ENCODE measurements around the gene FXR2. TPM values are rescaled to one million over a fixed set of nuclear protein-coding genes. Genes with fewer than 3 reads are reported as not detected.

FXR2 gene
- total and polyA plus RNA-seq, 2 donors (not counting 3 experiments of a cell fraction or from before 2014, with no cell fraction given), result 40.1 to 48.9 TPM

DNA sequence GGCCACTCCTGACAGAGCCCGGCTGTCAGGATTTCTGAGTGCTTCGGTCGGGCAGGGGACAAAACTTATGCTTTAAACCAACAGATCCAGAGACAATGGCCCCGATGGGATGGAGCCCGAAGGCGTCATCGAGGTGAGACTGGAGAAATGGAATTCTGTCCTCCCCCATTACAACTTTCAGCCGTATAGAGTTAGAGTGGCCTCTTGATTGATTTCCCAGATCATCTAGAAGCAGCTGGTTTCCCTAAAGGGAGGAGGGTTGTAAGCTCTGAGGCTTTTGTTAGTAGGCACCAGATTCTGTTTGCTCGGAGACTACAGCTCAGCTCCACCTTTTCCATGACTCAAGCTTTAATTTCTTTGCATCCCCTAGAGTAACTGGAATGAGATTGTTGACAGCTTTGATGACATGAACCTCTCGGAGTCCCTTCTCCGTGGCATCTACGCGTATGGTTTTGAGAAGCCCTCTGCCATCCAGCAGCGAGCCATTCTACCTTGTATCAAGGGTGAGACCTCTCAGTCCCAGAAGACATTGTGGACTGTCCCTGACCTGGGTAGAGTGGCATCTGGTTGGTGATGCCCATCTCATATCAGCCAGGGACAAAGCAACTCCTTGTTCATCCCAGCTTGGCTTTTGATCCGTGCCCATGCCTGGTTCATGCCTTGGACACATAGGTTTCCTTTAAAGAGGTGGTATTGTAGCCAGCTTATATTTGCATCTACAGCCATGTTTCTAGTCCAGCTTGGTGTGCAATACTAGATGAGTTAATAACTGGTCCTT is 40.3 kb downstream of the FXR2 start:
- H3K27ac ChIP-seq (ENCODE audit: insufficient read depth, low read depth, low read length), result no peak overlapping the region
- TF ChIP-seq GATA2 (IDR thresholded peaks at IDR 0.05; ENCODE audit: insufficient read depth, insufficient read length, low read depth, low read length) (no peak), FOS (IDR thresholded peaks at IDR 0.05; ENCODE audit: borderline replicate concordance, insufficient read depth, low read length) (no peak), POLR2A (IDR thresholded peaks at IDR 0.05; ENCODE audit: low read depth, low read length) (no peak), POLR2AphosphoS5 (IDR thresholded peaks at IDR 0.05; ENCODE audit: insufficient read depth, low read depth, low read length) (no peak), JUN (IDR thresholded peaks at IDR 0.05; ENCODE audit: borderline replicate concordance, insufficient read depth, insufficient read length, low read depth) (no peak)
- TF ChIP-seq, protein P1, sequence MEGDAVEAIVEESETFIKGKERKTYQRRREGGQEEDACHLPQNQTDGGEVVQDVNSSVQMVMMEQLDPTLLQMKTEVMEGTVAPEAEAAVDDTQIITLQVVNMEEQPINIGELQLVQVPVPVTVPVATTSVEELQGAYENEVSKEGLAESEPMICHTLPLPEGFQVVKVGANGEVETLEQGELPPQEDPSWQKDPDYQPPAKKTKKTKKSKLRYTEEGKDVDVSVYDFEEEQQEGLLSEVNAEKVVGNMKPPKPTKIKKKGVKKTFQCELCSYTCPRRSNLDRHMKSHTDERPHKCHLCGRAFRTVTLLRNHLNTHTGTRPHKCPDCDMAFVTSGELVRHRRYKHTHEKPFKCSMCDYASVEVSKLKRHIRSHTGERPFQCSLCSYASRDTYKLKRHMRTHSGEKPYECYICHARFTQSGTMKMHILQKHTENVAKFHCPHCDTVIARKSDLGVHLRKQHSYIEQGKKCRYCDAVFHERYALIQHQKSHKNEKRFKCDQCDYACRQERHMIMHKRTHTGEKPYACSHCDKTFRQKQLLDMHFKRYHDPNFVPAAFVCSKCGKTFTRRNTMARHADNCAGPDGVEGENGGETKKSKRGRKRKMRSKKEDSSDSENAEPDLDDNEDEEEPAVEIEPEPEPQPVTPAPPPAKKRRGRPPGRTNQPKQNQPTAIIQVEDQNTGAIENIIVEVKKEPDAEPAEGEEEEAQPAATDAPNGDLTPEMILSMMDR (IDR thresholded peaks at IDR 0.05; ENCODE audit: extremely low read depth in 1 of 2, insufficient read depth in 1 of 2, low read depth in 1 of 2, low read length in 2 of 2), result no peak
- H3K9me3 ChIP-seq (replicated peaks; ENCODE audit: control insufficient read depth, insufficient read depth, low read length), result no peaks in the 10 kb centered on the region
- no peak for DNase-seq (ENCODE audit: low read depth, low spot score)
- BruUV-seq (replicated peaks), result TSS peak; percentile 21
- POLR2A ChIA-PET, result interaction anchor here (0.5 to 2.1 kb wide), 9 partner anchors 9 to 543 kb away, joined by 3 to 9 read pairs (median 4); partner anchors contain the start of genes MPDU1, TMEM256, TP53 and WRAP53
- dilution Hi-C loops (cut with MboI; ENCODE audit: extremely low pct_ligation_motif_present, low sequenced_read_pairs), result no loop called here
- H3K9me1 ChIP-seq (replicated peaks; ENCODE audit: control insufficient read depth, extremely low read depth, insufficient read depth, low read length), result no peaks in the 10 kb centered on the region
- H3K4me2 ChIP-seq (ENCODE audit: insufficient read depth, low read length), result peak overlapping the region; percentile 92
- H3K79me2 ChIP-seq (ENCODE audit: control insufficient read depth, insufficient read depth, low read length), result peaks cover 50% of the 10 kb centered on the region
- intact Hi-C loops (cut with micrococcal nuclease), result loop anchor here (5.0 kb wide), 1 partner anchor 263 kb away; no protein-coding TSS in a partner anchor
- no peak overlapping the region for H2AFZ ChIP-seq (ENCODE audit: low read depth, low read length)
- peaks cover 56% of the 10 kb centered on the region for H3K4me1 ChIP-seq (ENCODE audit: control insufficient read depth, extremely low read depth, insufficient read depth, low read length)
- peak; percentile 52 for FAIRE-seq
- peak overlapping the region; percentile 98 for H3K9ac ChIP-seq (replicated peaks; ENCODE audit: extremely low read depth, insufficient read depth, low read length)
- H3K4me3 ChIP-seq (replicated peaks in 1 of 3; ENCODE audit: insufficient read depth in 1 of 3, low read depth in 1 of 3, low read length in 3 of 3), result peak overlapping the region; percentile 86 to 96 (median 87)
- peaks cover 9% of the 10 kb centered on the region for H4K20me1 ChIP-seq (replicated peaks; ENCODE audit: control insufficient read depth, extremely low read depth, insufficient read depth, low read length)
- CTCF ChIA-PET, result interaction anchor here (0.6 to 6.2 kb wide), 5 partner anchors 10 to 170 kb away, joined by 4 to 40 read pairs (median 6); partner anchors contain the start of genes MPDU1, SOX15, TMEM256 and TP53
- H3K36me3 ChIP-seq (ENCODE audit: control insufficient read depth in 2 of 2, extremely low read depth in 1 of 2, insufficient read depth in 2 of 2, low read length in 2 of 2), result peaks cover 34 to 56% of the 10 kb centered on the region in 2 experiments
- no peaks in the 10 kb centered on the region for H3K27me3 ChIP-seq (ENCODE audit: control insufficient read depth in 2 of 2, insufficient read depth in 2 of 2, low read length in 2 of 2)

All from endothelial cell of umbilical vein (primary cell).